K562 (cell line): ENCODE results near the gene NUP62. TPM values are rescaled to one million over a fixed set of nuclear protein-coding genes. Genes with fewer than 3 reads are reported as not detected.

Experiments used
- ATAC-seq: fragments of 200-7000 bp; cut with Tn5 transposase; 3 replicates; pipeline ENCODE4 v1.9.1; 2020; ENCODE audit warnings: moderate library complexity
- BruUV-seq: library from RNA; stranded (reverse); fragments of 400-500 nt; replicated peaks from 2 replicates; lab custom pipeline; 2021; lab: Mats Ljungman, UMichigan
- CTCF ChIA-PET: fragments of 300-600 bp; formaldehyde crosslinking; extraction: SDS; loops from one replicate; lab custom pipeline; 2021; ENCODE audit warnings: low intra/inter-chr PET ratio; lab: Yijun Ruan, JAX
- POLR2A ChIA-PET: fragments of 300-600, 350-650 bp; sonication (Branson Sonifier 250); formaldehyde crosslinking; extraction: SDS; loops from one replicate; lab custom pipeline; 2021; ENCODE audit warnings: antibody characterized with exemption, inconsistent platforms; lab: Yijun Ruan, JAX
- DNase-seq, 4 experiments: peaks; one replicate each; pipeline versions ENCODE4 v3.0.0 to v3.0.0-alpha.2; 2011 to 2018; ENCODE audit warnings: low spot score in 3 of 4, mixed read lengths in 3 of 4; ENCODE audit errors: extremely low read depth in 1 of 4
- FAIRE-seq: peaks from 2 replicates; lab custom pipeline; 2011; peaks lifted over from hg19 to GRCh38; lab: Jason Lieb, UNC
- H2AFZ ChIP-seq: 2 replicates; pipeline ENCODE4 v1.6.0; 2011; ENCODE audit warnings: low read depth, low read length, control low read depth, inconsistent platforms
- H3K27ac ChIP-seq: fragments of 200-600 bp; 3 replicates; pipeline ENCODE4 v1.8.0; 2011; ENCODE audit warnings: low read depth, mild to moderate bottlenecking, control low read depth, inconsistent platforms, low read length, moderate library complexity, mixed read lengths; ENCODE audit errors: extremely low read depth
- H3K27me3 ChIP-seq, 2 experiments: fragments of 300-600 bp in 1 of 2; 2 replicates in 1 of 2; 3 replicates in 1 of 2; pipeline versions ENCODE4 v1.6.0 to v1.8.0; 2011; ENCODE audit warnings: inconsistent platforms in 2 of 2, low read length in 2 of 2, mild to moderate bottlenecking in 1 of 2, mixed read lengths in 1 of 2, moderate library complexity in 1 of 2; ENCODE audit not compliant: control insufficient read depth in 2 of 2, insufficient read depth in 2 of 2
- H3K36me3 ChIP-seq: fragments of 300-600 bp; 3 replicates; pipeline ENCODE4 v1.8.0; 2011; ENCODE audit warnings: mild to moderate bottlenecking, low read length, inconsistent platforms; ENCODE audit not compliant: control insufficient read depth, insufficient read depth
- H3K4me1 ChIP-seq, 2 experiments: fragments of 200-600 bp in 1 of 2; replicated peaks in 1 of 2; 2 replicates in 1 of 2; 3 replicates in 1 of 2; pipeline versions ENCODE4 v1.5.1 to v1.8.0; 2011; ENCODE audit warnings: inconsistent platforms in 2 of 2, low read length in 2 of 2, mild to moderate bottlenecking in 1 of 2, mixed read lengths in 1 of 2, moderate library complexity in 1 of 2; ENCODE audit not compliant: control insufficient read depth in 2 of 2, insufficient read depth in 2 of 2
- H3K4me2 ChIP-seq: 2 replicates; pipeline ENCODE4 v1.6.1; 2011; ENCODE audit warnings: low read length, control low read depth, inconsistent platforms, mixed read lengths; ENCODE audit not compliant: insufficient read depth
- H3K4me3 ChIP-seq: fragments of 200-600 bp; sonication (generic), shearing (Covaris generic); 2 replicates; pipeline ENCODE4 v1.5.1; 2016; ENCODE audit warnings: control low read depth, inconsistent platforms
- H3K79me2 ChIP-seq: fragments of 200-600 bp; 3 replicates; pipeline ENCODE4 v1.8.0; 2011; ENCODE audit warnings: low read length, inconsistent platforms; ENCODE audit not compliant: control insufficient read depth, insufficient read depth
- H3K9ac ChIP-seq, 2 experiments: 2 replicates each; pipeline versions ENCODE4 v1.6.0 to v1.6.1; 2011; ENCODE audit warnings: low read depth in 2 of 2, low read length in 2 of 2, control low read depth in 1 of 2, inconsistent platforms in 1 of 2, mild to moderate bottlenecking in 1 of 2, mixed read lengths in 1 of 2; ENCODE audit not compliant: insufficient read depth in 1 of 2
- H3K9me1 ChIP-seq: one replicate; pipeline ENCODE4 v1.6.0; 2011; ENCODE audit warnings: inconsistent platforms, mild to moderate bottlenecking, low read length, moderate library complexity; ENCODE audit not compliant: control insufficient read depth, insufficient read depth
- H3K9me3 ChIP-seq: replicated peaks from 2 replicates; pipeline ENCODE4 v1.5.1; 2011; ENCODE audit warnings: low read depth, low read length, inconsistent platforms; ENCODE audit not compliant: control insufficient read depth, insufficient read depth
- H4K20me1 ChIP-seq: replicated peaks from 2 replicates; pipeline ENCODE4 v1.6.1; 2011; ENCODE audit warnings: low read length, inconsistent platforms, mixed read lengths; ENCODE audit not compliant: control insufficient read depth, insufficient read depth
- DIDO1 ChIP-seq: fragments of 450-650 bp; IDR thresholded peaks from 2 replicates; pipeline ENCODE4 v1.6.1; 2016; ENCODE audit warnings: low read depth, missing biosample characterization, missing genetic modification characterization
- FOSL1 ChIP-seq: fragments of 200-800 bp; sonication (Bioruptor generic); conservative IDR thresholded peaks from 2 replicates; pipeline ENCODE4 v1.6.1; 2016; ENCODE audit warnings: missing genetic modification characterization, missing compliant biosample characterization
- GTF2F1 ChIP-seq: IDR thresholded peaks from 2 replicates; pipeline ENCODE4 v1.6.1; 2011; ENCODE audit warnings: low read depth, low read length, improper control_type of control experiment
- PCBP2 ChIP-seq: fragments of 200-400 bp; formaldehyde crosslinking; IDR thresholded peaks from 2 replicates; pipeline ENCODE4 v1.6.1; 2018; ENCODE audit warnings: low read length, low read depth, mild to moderate bottlenecking, moderate library complexity; ENCODE audit not compliant: poor library complexity, severe bottlenecking
- TAF15 ChIP-seq: fragments of 200-400 bp; formaldehyde crosslinking; IDR thresholded peaks from 2 replicates; pipeline ENCODE4 v1.6.1; 2017; ENCODE audit warnings: mild to moderate bottlenecking, low read depth, low read length, moderate library complexity
- ZFP30 ChIP-seq: fragments of 250-450 bp; sonication (Bioruptor Pico); IDR thresholded peaks from 2 replicates; pipeline ENCODE4 v1.8.0; 2022; ENCODE audit warnings: moderate library complexity, mild to moderate bottlenecking, inconsistent platforms, borderline replicate concordance
- WGBS: fragments of 100-300 bp; shearing (Covaris generic); methylation state at CpG from one replicate; pipeline ENCODE4 v1.1.6; 2016; ENCODE audit warnings: low coverage, mixed read lengths; ENCODE audit not compliant: insufficient coverage; ENCODE audit errors: missing lambda C conversion rate; 5-methylcytosine and 5-hydroxymethylcytosine counted together
- in situ Hi-C: fragments of 300-500 bp; cut with MboI; formaldehyde crosslinking; loops from 4 replicates; pipeline ENCODE4 v1.15.0; 2018; ENCODE audit warnings: inconsistent platforms, mixed read lengths
- intact Hi-C: fragments of 100-400 bp; cut with micrococcal nuclease; formaldehyde crosslinking; loops from 2 replicates; pipeline ENCODE4 v1.14.2; 2022
- polyA plus RNA-seq, 8 experiments: library from polyadenylated mRNA; depleted of rRNA in 4 of 8; stranded (reverse) in 5 of 8; unstranded in 3 of 8; fragments of >200 nt; fragmentation: Nextera tagmentation in 2 of 8; fragmentation: Illumina TruSeq in 1 of 8; extraction: Ambion mirVana in 2 of 8; extraction: Trizol in 1 of 8; gene quantifications; 2 replicates each; pipeline versions ENCODE4 v1.2.1 to v1.2.3, GENCODE V29; 2011 to 2014; ENCODE audit warnings: inconsistent platforms in 1 of 8, missing spikeins in 1 of 8
- total RNA-seq, 7 experiments: library from RNA; depleted of rRNA in 6 of 7; stranded (reverse); fragments of >200 nt in 6 of 7; fragmentation: Illumina TruSeq in 2 of 7; extraction: Trizol in 2 of 7; gene quantifications; 2 replicates each; pipeline versions ENCODE4 v1.2.1 to v1.2.3, GENCODE V29; 2011 to 2021; ENCODE audit warnings: low replicate concordance in 1 of 7
- TF ChIP-seq, protein P1 (sequence below): fragments of 200-400 bp; formaldehyde crosslinking; IDR thresholded peaks from 2 replicates; pipeline ENCODE4 v1.6.1; 2017; ENCODE audit warnings: mild to moderate bottlenecking, low read depth, low read length, moderate library complexity
- TF ChIP-seq, protein P2 (sequence below): sonication (generic); formaldehyde crosslinking; IDR thresholded peaks from 2 replicates; pipeline ENCODE4 v1.8.0; 2022; ENCODE audit warnings: mild to moderate bottlenecking, missing genetic modification reagents, borderline replicate concordance

The NUP62 gene
- total and polyA plus RNA-seq, 9 of the 15 experiments (the other 6 are each of a cell fraction or from before 2014, with no cell fraction given): 16.9 to 109 (median 66.0) TPM

DNA sequence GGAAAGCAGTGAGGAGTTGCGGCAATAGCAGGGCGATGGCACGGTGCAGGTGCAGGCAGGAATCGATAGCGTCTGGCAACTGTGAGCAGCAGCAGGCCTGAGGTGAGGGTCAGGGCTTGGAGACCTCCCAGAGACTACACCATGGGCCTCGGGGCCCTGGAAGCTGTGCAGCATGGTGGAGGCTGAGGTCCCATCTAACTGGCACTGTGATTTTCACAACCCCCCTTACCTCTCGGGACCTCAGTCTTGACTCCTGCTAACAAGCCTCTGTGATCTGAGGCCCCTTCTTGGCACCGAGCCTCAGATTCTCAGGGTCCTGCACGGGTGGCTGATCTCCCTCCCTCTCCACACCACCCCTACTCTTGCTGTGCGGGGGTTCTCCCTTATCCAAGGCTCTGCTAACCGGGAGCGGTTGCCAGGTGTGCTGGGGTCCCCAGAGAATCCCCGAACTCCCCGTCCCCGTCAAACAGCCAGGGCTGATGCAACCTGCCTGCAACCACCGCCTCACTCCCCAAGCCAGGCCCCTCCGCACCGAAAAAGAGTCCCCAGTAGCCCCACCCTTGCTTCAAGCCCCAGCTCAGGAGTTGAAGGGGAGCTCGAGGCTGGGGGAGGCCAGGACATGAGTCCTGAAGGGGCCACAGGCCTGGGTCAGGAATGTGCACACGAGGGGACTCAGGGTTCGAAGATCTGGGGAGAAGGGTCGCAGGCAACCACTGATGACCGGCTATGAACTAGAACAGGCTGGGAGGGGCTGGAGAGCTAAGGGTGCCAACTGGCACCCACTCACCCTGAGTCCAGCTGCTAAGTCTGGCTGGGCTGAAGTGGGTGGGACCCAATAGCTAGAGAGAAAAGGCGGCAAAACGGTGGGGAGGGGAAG lies 5.1 kb downstream of the NUP62 start:
- intact Hi-C loops: no loop called here
- H3K4me1 ChIP-seq: peaks cover 30 to 63% of the 10 kb centered on the region in 2 experiments
- H3K9me1 ChIP-seq: peaks cover 9% of the 10 kb centered on the region
- H3K9me3 ChIP-seq: no peaks in the 10 kb centered on the region
- ChIA-PET CTCF (no interaction called here), POLR2A (interaction anchor here (0.6 to 1.0 kb wide), 2 partner anchors 13 to 97 kb away, joined by 3 to 6 read pairs; no protein-coding TSS in a partner anchor)
- BruUV-seq: no TSS peak
- H3K27me3 ChIP-seq: no peaks in the 10 kb centered on the region
- in situ Hi-C loops: no loop called here
- DNase-seq: peak in 2 of 4 experiments; percentile 11 to 16
- H3K4me2 ChIP-seq: peak overlapping the region; percentile 20; the same call in 1 of the 2 replicates
- FAIRE-seq: no peak
- peaks cover 85% of the 10 kb centered on the region for H3K36me3 ChIP-seq
- peak overlapping the region; percentile 70 for H3K27ac ChIP-seq
- H3K79me2 ChIP-seq: peaks cover 99% of the 10 kb centered on the region
- peak; percentile 16 for ATAC-seq
- H3K4me3 ChIP-seq: no peak overlapping the region
- peak overlapping the region; percentile 58 to 82; a peak in 3 of 4 replicates for H3K9ac ChIP-seq
- peaks cover 21% of the 10 kb centered on the region for H4K20me1 ChIP-seq
- H2AFZ ChIP-seq: no peak overlapping the region
- WGBS: 60% methylated on average over 19 of the region's 25 CpGs
- TF ChIP-seq, protein P1, sequence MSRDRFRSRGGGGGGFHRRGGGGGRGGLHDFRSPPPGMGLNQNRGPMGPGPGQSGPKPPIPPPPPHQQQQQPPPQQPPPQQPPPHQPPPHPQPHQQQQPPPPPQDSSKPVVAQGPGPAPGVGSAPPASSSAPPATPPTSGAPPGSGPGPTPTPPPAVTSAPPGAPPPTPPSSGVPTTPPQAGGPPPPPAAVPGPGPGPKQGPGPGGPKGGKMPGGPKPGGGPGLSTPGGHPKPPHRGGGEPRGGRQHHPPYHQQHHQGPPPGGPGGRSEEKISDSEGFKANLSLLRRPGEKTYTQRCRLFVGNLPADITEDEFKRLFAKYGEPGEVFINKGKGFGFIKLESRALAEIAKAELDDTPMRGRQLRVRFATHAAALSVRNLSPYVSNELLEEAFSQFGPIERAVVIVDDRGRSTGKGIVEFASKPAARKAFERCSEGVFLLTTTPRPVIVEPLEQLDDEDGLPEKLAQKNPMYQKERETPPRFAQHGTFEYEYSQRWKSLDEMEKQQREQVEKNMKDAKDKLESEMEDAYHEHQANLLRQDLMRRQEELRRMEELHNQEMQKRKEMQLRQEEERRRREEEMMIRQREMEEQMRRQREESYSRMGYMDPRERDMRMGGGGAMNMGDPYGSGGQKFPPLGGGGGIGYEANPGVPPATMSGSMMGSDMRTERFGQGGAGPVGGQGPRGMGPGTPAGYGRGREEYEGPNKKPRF: no peak
- no peak for TF ChIP-seq GTF2F1
- TF ChIP-seq, protein P2, sequence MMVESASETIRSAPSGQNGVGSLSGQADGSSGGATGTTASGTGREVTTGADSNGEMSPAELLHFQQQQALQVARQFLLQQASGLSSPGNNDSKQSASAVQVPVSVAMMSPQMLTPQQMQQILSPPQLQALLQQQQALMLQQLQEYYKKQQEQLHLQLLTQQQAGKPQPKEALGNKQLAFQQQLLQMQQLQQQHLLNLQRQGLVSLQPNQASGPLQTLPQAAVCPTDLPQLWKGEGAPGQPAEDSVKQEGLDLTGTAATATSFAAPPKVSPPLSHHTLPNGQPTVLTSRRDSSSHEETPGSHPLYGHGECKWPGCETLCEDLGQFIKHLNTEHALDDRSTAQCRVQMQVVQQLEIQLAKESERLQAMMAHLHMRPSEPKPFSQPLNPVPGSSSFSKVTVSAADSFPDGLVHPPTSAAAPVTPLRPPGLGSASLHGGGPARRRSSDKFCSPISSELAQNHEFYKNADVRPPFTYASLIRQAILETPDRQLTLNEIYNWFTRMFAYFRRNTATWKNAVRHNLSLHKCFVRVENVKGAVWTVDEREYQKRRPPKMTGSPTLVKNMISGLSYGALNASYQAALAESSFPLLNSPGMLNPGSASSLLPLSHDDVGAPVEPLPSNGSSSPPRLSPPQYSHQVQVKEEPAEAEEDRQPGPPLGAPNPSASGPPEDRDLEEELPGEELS (CRISPR knock-in tag): no peak
- TF ChIP-seq ZFP30: no peak
- TF ChIP-seq TAF15: no peak
- TF ChIP-seq FOSL1 (tag): no peak
- TF ChIP-seq PCBP2: no peak
- no peak; the same call in 1 of the 2 replicates for TF ChIP-seq DIDO1 (tag)
